Measurements from ENCODE around the gene GNG2. TPM values are rescaled to one million over a fixed set of nuclear protein-coding genes. Genes with fewer than 3 reads are reported as not detected.

GNG2 gene
- total RNA-seq, 5 donors from 2014 or later (not counting 1 experiment from before 2014, with no cell fraction given) = 82.2 to 197 (median 99.0) TPM

DNA sequence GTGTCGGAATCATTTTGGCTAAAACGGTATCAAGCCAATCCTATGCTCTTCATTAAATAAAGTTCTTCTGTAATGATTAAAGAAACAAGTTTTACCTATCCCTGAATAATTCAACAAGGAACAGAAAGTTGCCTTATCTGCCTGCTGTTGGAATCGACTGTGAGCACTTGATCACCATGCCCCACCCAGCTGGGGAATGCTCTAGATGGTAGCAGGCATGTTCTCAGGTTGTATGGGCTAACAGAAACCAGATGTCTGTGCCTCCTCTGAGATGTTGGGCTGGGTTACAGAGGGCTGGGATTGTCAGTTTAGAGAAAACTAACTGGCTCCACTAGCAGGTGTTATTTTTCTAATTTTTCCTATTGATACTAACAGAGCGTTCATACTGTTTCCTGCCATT lies 157.8 kb downstream of the GNG2 start:
- Mint-ChIP-seq H3K4me3 (no peak overlapping the region), H3K4me1 (peaks cover 23 to 45% (median 25%) of the 10 kb centered on the region in 3 donors), H3K27ac (no peak overlapping the region), H3K9me3 (peaks cover 0 to 5% (median 0%) of the 10 kb centered on the region in 3 donors), H3K27me3 (peaks cover 2 to 4% of the 10 kb centered on the region in 2 donors), H3K36me3 (no peaks in the 10 kb centered on the region)
- peaks cover 0 to 3% of the 10 kb centered on the region in 2 experiments for H3K27me3 ChIP-seq (replicated peaks in 1 of 2; ENCODE audit: control insufficient read depth in 2 of 2, extremely low read depth in 1 of 2, insufficient read depth in 2 of 2, low read length in 1 of 2)
- no peak overlapping the region for H3K4me3 ChIP-seq (ENCODE audit: control insufficient read depth in 1 of 2, extremely low read depth in 1 of 2, low read length in 1 of 2)
- H3K36me3 ChIP-seq (ENCODE audit: control insufficient read depth in 2 of 2, extremely low read depth in 1 of 2, insufficient read depth in 1 of 2, low read length in 1 of 2) = no peaks in the 10 kb centered on the region
- H3K27ac ChIP-seq (ENCODE audit: low read length) = no peak overlapping the region
- WGBS (ENCODE audit: insufficient coverage) = no CpG with 5 or more reads among the region's 4 CpGs
- ChIA-PET CTCF (no interaction called here), POLR2A (no interaction called here)
- DNase-seq (no peak), ATAC-seq (replicated peaks in 1 of 4) (no peak)
- peaks cover 10 to 14% of the 10 kb centered on the region in 2 experiments for H3K4me1 ChIP-seq (ENCODE audit: control insufficient read depth in 1 of 2, extremely low read depth in 1 of 2, insufficient read depth in 2 of 2, low read length in 2 of 2)
- no peaks in the 10 kb centered on the region for H3K9me3 ChIP-seq

- Mint-ChIP-seq H3K9me3 (peaks cover 0 to 10% (median 0%) of the 10 kb centered on the region in 3 donors), H3K36me3 (no peaks in the 10 kb centered on the region), H3K4me3 (no peak overlapping the region), H3K4me1 (peaks cover 23 to 44% (median 25%) of the 10 kb centered on the region in 3 donors), H3K27ac (no peak overlapping the region), H3K27me3 (peaks cover 2 to 4% of the 10 kb centered on the region in 2 donors)
- Histone ChIP-seq H3K9me3 (no peaks in the 10 kb centered on the region), H3K36me3 (ENCODE audit: control insufficient read depth in 2 of 2, extremely low read depth in 1 of 2, insufficient read depth in 1 of 2, low read length in 1 of 2) (no peaks in the 10 kb centered on the region), H3K4me3 (ENCODE audit: control insufficient read depth in 1 of 2, extremely low read depth in 1 of 2, low read length in 1 of 2) (no peak overlapping the region), H3K4me1 (ENCODE audit: control insufficient read depth in 1 of 2, extremely low read depth in 1 of 2, insufficient read depth in 2 of 2, low read length in 2 of 2) (peaks cover 10 to 14% of the 10 kb centered on the region in 2 experiments), H3K27me3 (replicated peaks in 1 of 2; ENCODE audit: control insufficient read depth in 2 of 2, extremely low read depth in 1 of 2, insufficient read depth in 2 of 2, low read length in 1 of 2) (peaks cover 0 to 3% of the 10 kb centered on the region in 2 experiments), H3K27ac (ENCODE audit: low read length) (no peak overlapping the region)
- DNase-seq = no peak
- ChIA-PET POLR2A (interaction anchor here in 1 of 2 donors (0.5 kb wide), 1 partner anchor 380 kb away, joined by 7 read pairs; no protein-coding TSS in a partner anchor), CTCF (no interaction called here)
- 99% methylated on average over 7 of the region's 8 CpGs for WGBS (ENCODE audit: insufficient coverage)
- no peak for ATAC-seq (replicated peaks in 1 of 4)
Observed at GRCh38 chr14:52018970-52019369, 158.6 kb downstream of the GNG2 start.

Other genes starting within 250 kb of the GNG2 start
- 1 to 10 TPM in 4 of 5 donors, under 1 TPM in 1; 0.86 to 1.9 (median 1.5) TPM for gene FRMD6, start 208.7 kb upstream of the GNG2 start, total RNA-seq
- gene RTRAF, start 128.9 kb downstream of the GNG2 start, total RNA-seq = 100 to 1,000 TPM in 4 of 5 donors, 10 to 100 TPM in 1; 97.4 to 139 (median 110) TPM
- gene NID2, start 208.4 kb downstream of the GNG2 start, total RNA-seq = 1 to 10 TPM in 1 of 5 donors, under 1 TPM in 4; 0.38 to 1.1 (median 0.89) TPM